Measurements from ENCODE around the gene SLC26A11. TPM values are rescaled to one million over a fixed set of nuclear protein-coding genes. Genes with fewer than 3 reads are reported as not detected.

The SLC26A11 gene
- total and polyA plus RNA-seq, 2 of the 13 experiments (the other 11 are each of a cell fraction or from before 2014, with no cell fraction given): 8.7 to 13.2 TPM

- TF ChIP-seq MLXIP (CRISPR knock-in tag; IDR thresholded peaks at IDR 0.05; ENCODE audit: borderline replicate concordance) (no peak), CREM (IDR thresholded peaks at IDR 0.05) (no peak), CREM (CRISPR knock-in tag; IDR thresholded peaks at IDR 0.05) (no peak), HNRNPK (IDR thresholded peaks at IDR 0.05; ENCODE audit: low read depth, low read length, poor library complexity, severe bottlenecking) (no peak), CBFB (CRISPR knock-in tag; IDR thresholded peaks at IDR 0.05) (no peak), TBL1XR1 (IDR thresholded peaks at IDR 0.05; ENCODE audit: borderline replicate concordance, low read length, partially characterized antibody) (no peak)
Measured at GRCh38 chr17:80244871-80245509, 24.8 kb downstream of the SLC26A11 start (continued).

DNA sequence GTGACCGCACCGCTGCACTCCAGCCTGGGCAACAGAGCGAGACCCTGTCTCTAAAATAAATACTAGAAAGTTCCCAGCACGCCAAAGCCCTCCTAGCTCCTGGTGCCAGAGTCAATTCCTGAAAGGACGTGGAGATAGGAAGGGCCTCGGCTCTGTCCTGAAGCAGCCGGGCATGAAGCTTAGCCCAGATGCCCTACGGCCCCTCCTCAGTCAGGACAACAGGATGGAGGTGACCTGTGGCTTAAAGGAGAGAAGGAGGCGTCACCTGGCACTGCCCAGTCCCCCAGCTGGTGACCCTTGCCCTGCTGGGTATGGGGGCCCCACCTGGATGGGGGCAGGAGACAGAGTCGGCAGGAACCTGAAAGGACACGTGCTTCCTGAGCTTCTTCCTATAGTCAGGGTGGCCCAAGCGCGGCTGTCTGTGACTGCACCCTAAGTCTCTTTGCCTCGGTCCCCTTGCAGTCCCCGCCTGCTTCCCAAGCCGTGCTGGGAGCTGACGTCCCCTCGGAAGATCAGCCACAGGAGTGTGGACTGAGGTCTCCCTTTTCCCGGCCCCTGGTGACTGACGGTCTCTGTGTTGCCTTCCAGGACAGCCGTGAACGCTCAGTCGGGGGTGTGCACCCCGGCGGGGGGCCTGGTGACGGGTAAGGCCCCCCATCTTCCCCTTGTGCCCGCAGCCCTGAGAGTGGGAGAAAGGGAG, 25.5 kb downstream of the SLC26A11 start:
- ChIA-PET POLR2A (no interaction called here), CTCF (ENCODE audit: low intra/inter-chr PET ratio, low total read pairs) (no interaction called here)
- intact Hi-C loops (cut with micrococcal nuclease; ENCODE audit: unreplicated experiment) (no loop called here), in situ Hi-C loops (cut with HindIII; ENCODE audit: extremely low pct_ligation_motif_present, low pct_unique_long_range_greater_than_20kb) (no loop called here)
- H3K27me3 ChIP-seq (ENCODE audit: control insufficient read depth in 1 of 2, insufficient read depth in 2 of 2, low read length in 2 of 2): no peaks in the 10 kb centered on the region
- H3K27ac ChIP-seq (ENCODE audit: extremely low read length, insufficient read depth, low read length): no peak overlapping the region
- H3K4me3 ChIP-seq (replicated peaks in 1 of 3; ENCODE audit: insufficient read depth in 1 of 3, low read depth in 2 of 3, low read length in 3 of 3): no peak overlapping the region
- H3K79me2 ChIP-seq (ENCODE audit: insufficient read depth, low read length): no peaks in the 10 kb centered on the region
- no peak for ATAC-seq
- TF ChIP-seq ZNF572 (CRISPR knock-in tag; IDR thresholded peaks at IDR 0.05): no peak
- 0 out of 2 replicates have a peak, but pooled peaks have one; percentile 30 for TF ChIP-seq HNRNPL (IDR thresholded peaks at IDR 0.05; ENCODE audit: low read depth, low read length)
- H3K36me3 ChIP-seq (replicated peaks in 1 of 2; ENCODE audit: control insufficient read depth in 1 of 2, insufficient read depth in 2 of 2, low read length in 2 of 2): peaks cover 6 to 20% of the 10 kb centered on the region in 2 experiments; a peak in 4 of 5 replicates
- 95% methylated on average over 20 of the region's 27 CpGs for WGBS (ENCODE audit: low lambda C conversion rate)
- H3K4me2 ChIP-seq (ENCODE audit: low read depth, low read length): no peak overlapping the region
- no peak overlapping the region for H3K9ac ChIP-seq (ENCODE audit: insufficient read depth, low read depth, low read length)
- no peak overlapping the region for H2AFZ ChIP-seq (ENCODE audit: low read length)
- no peaks in the 10 kb centered on the region for H3K9me3 ChIP-seq (ENCODE audit: low read length)
- no peak for FAIRE-seq
- no peaks in the 10 kb centered on the region for H4K20me1 ChIP-seq (ENCODE audit: insufficient read depth, low read length)
- no TSS peak for BruUV-seq (replicated peaks)
- no peaks in the 10 kb centered on the region for H3K4me1 ChIP-seq (ENCODE audit: insufficient read depth, low read length)
- no peak for DNase-seq (ENCODE audit: low spot score)

Data from HepG2 (cell line).